OCI-LY1 (cell line): Measurements from ENCODE around the gene SLC16A4.

Source experiments
- H2AFZ ChIP-seq: fragments of 200-600 bp; sonication (generic), shearing (Covaris generic); 2 replicates; pipeline ENCODE4 v1.6.0; 2014; ENCODE audit warnings: antibody characterized with exemption, mild to moderate bottlenecking, low read length
- H3F3A ChIP-seq: fragments of 200-600 bp; sonication (generic), shearing (Covaris generic); 2 replicates; pipeline ENCODE4 v1.6.0; 2014; ENCODE audit warnings: mild to moderate bottlenecking, antibody characterized with exemption, low read length, moderate library complexity; ENCODE audit not compliant: insufficient read depth
- H3K27ac ChIP-seq: fragments of 200-600 bp; sonication (generic); 2 replicates; pipeline ENCODE4 v1.5.1; 2014; ENCODE audit warnings: low read length, mixed run types, mild to moderate bottlenecking, low read depth; ENCODE audit not compliant: poor library complexity, severe bottlenecking
- H3K27me3 ChIP-seq: fragments of 200-600 bp; sonication (generic); 2 replicates; pipeline ENCODE4 v1.6.0; 2014; ENCODE audit warnings: antibody characterized with exemption, mild to moderate bottlenecking, low read length, moderate library complexity; ENCODE audit not compliant: insufficient read depth
- H3K36me3 ChIP-seq: fragments of 200-600 bp; sonication (generic); 2 replicates; pipeline ENCODE4 v1.6.1; 2014; ENCODE audit warnings: mild to moderate bottlenecking, antibody characterized with exemption, low read length, moderate library complexity, mixed read lengths; ENCODE audit not compliant: insufficient read depth
- H3K4me1 ChIP-seq: fragments of 200-600 bp; sonication (generic); 2 replicates; pipeline ENCODE4 v1.5.1; 2014; ENCODE audit warnings: mild to moderate bottlenecking, low read length, moderate library complexity; ENCODE audit not compliant: insufficient read depth, severe bottlenecking
- H3K4me2 ChIP-seq: fragments of 200-600 bp; sonication (generic), shearing (Covaris generic); 2 replicates; pipeline ENCODE4 v1.6.1; 2014; ENCODE audit warnings: low read length
- H3K4me3 ChIP-seq: fragments of 200-600 bp; sonication (generic); 2 replicates; pipeline ENCODE4 v1.5.1; 2014; ENCODE audit warnings: low read length, low read depth, mild to moderate bottlenecking, mixed read lengths; ENCODE audit not compliant: poor library complexity, severe bottlenecking
- H3K79me2 ChIP-seq: fragments of 200-600 bp; shearing (Covaris generic); 2 replicates; pipeline ENCODE4 v1.6.1; 2016; ENCODE audit warnings: mixed run types, low read length, mixed read lengths; ENCODE audit not compliant: insufficient read depth
- H3K9ac ChIP-seq: fragments of 200-600 bp; sonication (generic), shearing (Covaris generic); 2 replicates; pipeline ENCODE4 v1.6.1; 2014; ENCODE audit warnings: mild to moderate bottlenecking, low read length, mixed read lengths
- H3K9me2 ChIP-seq: fragments of 200-600 bp; sonication (generic), shearing (Covaris generic); 2 replicates; pipeline ENCODE4 v1.6.1; 2014; ENCODE audit warnings: low read depth, mild to moderate bottlenecking, low read length, mixed read lengths
- H3K9me3 ChIP-seq: fragments of 200-600 bp; shearing (Covaris generic); 2 replicates; pipeline ENCODE4 v1.6.1; 2014; ENCODE audit warnings: low read length, mixed read lengths
- H4K20me1 ChIP-seq: fragments of 200-600 bp; sonication (generic), shearing (Covaris generic); 2 replicates; pipeline ENCODE4 v1.6.0; 2016; ENCODE audit warnings: mild to moderate bottlenecking, low read length; ENCODE audit not compliant: insufficient read depth
- CTCF ChIP-seq: fragments of 200-600 bp; sonication (generic), shearing (Covaris generic); IDR thresholded peaks from 2 replicates; pipeline ENCODE4 v1.5.1; 2017; ENCODE audit warnings: mild to moderate bottlenecking, antibody characterized with exemption, low read length, moderate library complexity, mixed read lengths
- EZH2 ChIP-seq: fragments of 200-600 bp; sonication (generic), shearing (Covaris generic); IDR thresholded peaks from 2 replicates; pipeline ENCODE4 v1.8.0; 2017; ENCODE audit warnings: borderline replicate concordance, mixed run types, mild to moderate bottlenecking, antibody characterized with exemption, low read length, moderate library complexity, mixed read lengths

The SLC16A4 gene

DNA sequence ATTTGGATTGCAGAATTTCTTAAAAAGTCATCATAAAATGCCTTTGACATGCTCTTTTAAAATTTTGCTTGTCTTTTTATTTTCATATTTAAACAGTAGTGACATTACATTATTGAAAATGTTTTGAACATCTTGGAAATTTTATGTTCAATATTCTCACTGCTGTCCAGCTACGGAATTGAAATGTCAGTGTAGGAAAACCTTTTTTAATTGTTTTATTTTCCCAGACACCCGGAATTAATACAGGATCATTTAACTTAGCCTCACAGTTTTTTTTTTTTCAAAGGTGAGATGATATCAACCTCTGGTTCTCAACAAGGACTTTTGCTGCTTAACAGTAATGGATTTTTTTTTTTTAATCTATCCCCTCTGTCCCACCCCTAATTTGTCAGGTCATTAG is 47.6 kb downstream of the SLC16A4 start:
- peak overlapping the region; percentile 92 for H3K9ac ChIP-seq
- H3F3A ChIP-seq: no peaks in the 10 kb centered on the region
- H4K20me1 ChIP-seq: peaks cover 4% of the 10 kb centered on the region; the same call in 1 of the 2 replicates
- no peaks in the 10 kb centered on the region for H3K9me2 ChIP-seq
- peak overlapping the region; percentile 74 for H3K4me2 ChIP-seq
- TF ChIP-seq EZH2 (no peak), CTCF (no peak)
- H3K4me1 ChIP-seq: peaks cover 80% of the 10 kb centered on the region
- H3K79me2 ChIP-seq: peaks cover 86% of the 10 kb centered on the region
- no peaks in the 10 kb centered on the region for H3K27me3 ChIP-seq
- H3K9me3 ChIP-seq: no peaks in the 10 kb centered on the region
- H3K27ac ChIP-seq: peak overlapping the region; percentile 26
- H3K36me3 ChIP-seq: peaks cover 80% of the 10 kb centered on the region
- peak overlapping the region; percentile 82 for H3K4me3 ChIP-seq
- H2AFZ ChIP-seq: no peak overlapping the region

DNA sequence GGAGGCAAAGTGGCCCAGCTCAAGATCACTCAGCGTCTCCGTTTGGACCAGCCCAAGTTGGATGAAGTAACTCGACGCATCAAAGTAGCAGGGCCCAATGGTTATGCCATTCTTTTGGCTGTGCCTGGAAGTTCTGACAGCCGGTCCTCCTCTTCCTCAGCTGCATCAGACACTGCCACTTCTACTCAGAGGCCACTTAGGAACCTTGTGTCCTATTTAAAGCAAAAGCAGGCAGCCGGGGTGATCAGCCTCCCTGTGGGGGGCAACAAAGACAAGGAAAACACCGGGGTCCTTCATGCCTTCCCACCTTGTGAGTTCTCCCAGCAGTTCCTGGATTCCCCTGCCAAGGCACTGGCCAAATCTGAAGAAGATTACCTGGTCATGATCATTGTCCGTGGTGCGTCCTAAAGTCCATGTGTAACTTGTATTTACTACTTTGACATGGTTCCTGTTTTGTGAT is 48.9 kb downstream of the SLC16A4 start:
- peak overlapping the region; percentile 82 for H3K4me3 ChIP-seq
- H3K9me2 ChIP-seq: no peaks in the 10 kb centered on the region
- H3K27me3 ChIP-seq: no peaks in the 10 kb centered on the region
- H3K36me3 ChIP-seq: peaks cover 66% of the 10 kb centered on the region
- H3K4me1 ChIP-seq: peaks cover 74% of the 10 kb centered on the region
- H3K27ac ChIP-seq: no peak overlapping the region
- TF ChIP-seq CTCF (no peak), EZH2 (no peak)
- H4K20me1 ChIP-seq: peaks cover 4% of the 10 kb centered on the region; the same call in 1 of the 2 replicates
- no peak overlapping the region for H2AFZ ChIP-seq
- peak overlapping the region; percentile 92 for H3K9ac ChIP-seq
- H3F3A ChIP-seq: no peaks in the 10 kb centered on the region
- no peaks in the 10 kb centered on the region for H3K9me3 ChIP-seq
- peak overlapping the region; percentile 74 for H3K4me2 ChIP-seq
- H3K79me2 ChIP-seq: peaks cover 73% of the 10 kb centered on the region

GRCh38 chr1:110341146-110341871 is 49.5 kb downstream of the SLC16A4 start:
- TF ChIP-seq EZH2: no peak
- TF ChIP-seq CTCF: no peak
- peak overlapping the region; percentile 92 for H3K9ac ChIP-seq
- H3K4me2 ChIP-seq: peak overlapping the region; percentile 74
- peak overlapping the region; percentile 82 for H3K4me3 ChIP-seq
- no peaks in the 10 kb centered on the region for H3K9me3 ChIP-seq
- peaks cover 73% of the 10 kb centered on the region for H3K4me1 ChIP-seq
- H3K27me3 ChIP-seq: no peaks in the 10 kb centered on the region
- no peaks in the 10 kb centered on the region for H3F3A ChIP-seq
- H3K79me2 ChIP-seq: peaks cover 67% of the 10 kb centered on the region
- H4K20me1 ChIP-seq: peaks cover 4% of the 10 kb centered on the region; the same call in 1 of the 2 replicates
- no peaks in the 10 kb centered on the region for H3K9me2 ChIP-seq
- H3K27ac ChIP-seq: peak overlapping the region; percentile 12
- H3K36me3 ChIP-seq: peaks cover 60% of the 10 kb centered on the region
- H2AFZ ChIP-seq: no peak overlapping the region
